ENCODE data around the gene CLCA2.

DNA sequence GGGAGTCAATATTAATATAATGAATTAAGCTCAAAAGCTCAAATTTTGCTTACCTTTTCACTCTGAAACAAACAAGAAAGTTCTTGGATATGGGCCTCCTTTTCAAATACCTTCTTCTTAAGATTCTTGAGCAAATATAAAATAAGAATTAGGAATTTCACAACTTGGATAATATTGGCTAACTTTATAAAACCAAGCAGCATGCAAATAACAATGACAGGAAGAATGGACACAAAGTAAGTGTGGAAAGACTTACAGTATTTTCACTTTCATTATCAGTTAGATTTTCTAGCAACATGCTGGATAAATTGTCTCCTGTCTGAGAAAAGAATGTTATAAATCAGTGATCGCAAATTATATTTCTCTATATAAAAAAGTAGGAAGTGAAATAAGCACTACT lies 41.1 kb upstream of the CLCA2 start:
- TF ChIP-seq, protein P1, sequence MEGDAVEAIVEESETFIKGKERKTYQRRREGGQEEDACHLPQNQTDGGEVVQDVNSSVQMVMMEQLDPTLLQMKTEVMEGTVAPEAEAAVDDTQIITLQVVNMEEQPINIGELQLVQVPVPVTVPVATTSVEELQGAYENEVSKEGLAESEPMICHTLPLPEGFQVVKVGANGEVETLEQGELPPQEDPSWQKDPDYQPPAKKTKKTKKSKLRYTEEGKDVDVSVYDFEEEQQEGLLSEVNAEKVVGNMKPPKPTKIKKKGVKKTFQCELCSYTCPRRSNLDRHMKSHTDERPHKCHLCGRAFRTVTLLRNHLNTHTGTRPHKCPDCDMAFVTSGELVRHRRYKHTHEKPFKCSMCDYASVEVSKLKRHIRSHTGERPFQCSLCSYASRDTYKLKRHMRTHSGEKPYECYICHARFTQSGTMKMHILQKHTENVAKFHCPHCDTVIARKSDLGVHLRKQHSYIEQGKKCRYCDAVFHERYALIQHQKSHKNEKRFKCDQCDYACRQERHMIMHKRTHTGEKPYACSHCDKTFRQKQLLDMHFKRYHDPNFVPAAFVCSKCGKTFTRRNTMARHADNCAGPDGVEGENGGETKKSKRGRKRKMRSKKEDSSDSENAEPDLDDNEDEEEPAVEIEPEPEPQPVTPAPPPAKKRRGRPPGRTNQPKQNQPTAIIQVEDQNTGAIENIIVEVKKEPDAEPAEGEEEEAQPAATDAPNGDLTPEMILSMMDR (IDR thresholded peaks at IDR 0.05; ENCODE audit: poor library complexity, severe bottlenecking): no peak
- TF ChIP-seq TAF1 (IDR thresholded peaks at IDR 0.05; ENCODE audit: low read depth) (no peak), RAD21 (conservative IDR thresholded peaks at IDR 0.05) (no peak), SMC3 (conservative IDR thresholded peaks at IDR 0.05; ENCODE audit: poor library complexity) (no peak), EZH2 (IDR thresholded peaks at IDR 0.05; ENCODE audit: borderline replicate concordance, insufficient read depth, low read length, poor library complexity, severe bottlenecking) (no peak)
- TF ChIP-seq, protein P2, sequence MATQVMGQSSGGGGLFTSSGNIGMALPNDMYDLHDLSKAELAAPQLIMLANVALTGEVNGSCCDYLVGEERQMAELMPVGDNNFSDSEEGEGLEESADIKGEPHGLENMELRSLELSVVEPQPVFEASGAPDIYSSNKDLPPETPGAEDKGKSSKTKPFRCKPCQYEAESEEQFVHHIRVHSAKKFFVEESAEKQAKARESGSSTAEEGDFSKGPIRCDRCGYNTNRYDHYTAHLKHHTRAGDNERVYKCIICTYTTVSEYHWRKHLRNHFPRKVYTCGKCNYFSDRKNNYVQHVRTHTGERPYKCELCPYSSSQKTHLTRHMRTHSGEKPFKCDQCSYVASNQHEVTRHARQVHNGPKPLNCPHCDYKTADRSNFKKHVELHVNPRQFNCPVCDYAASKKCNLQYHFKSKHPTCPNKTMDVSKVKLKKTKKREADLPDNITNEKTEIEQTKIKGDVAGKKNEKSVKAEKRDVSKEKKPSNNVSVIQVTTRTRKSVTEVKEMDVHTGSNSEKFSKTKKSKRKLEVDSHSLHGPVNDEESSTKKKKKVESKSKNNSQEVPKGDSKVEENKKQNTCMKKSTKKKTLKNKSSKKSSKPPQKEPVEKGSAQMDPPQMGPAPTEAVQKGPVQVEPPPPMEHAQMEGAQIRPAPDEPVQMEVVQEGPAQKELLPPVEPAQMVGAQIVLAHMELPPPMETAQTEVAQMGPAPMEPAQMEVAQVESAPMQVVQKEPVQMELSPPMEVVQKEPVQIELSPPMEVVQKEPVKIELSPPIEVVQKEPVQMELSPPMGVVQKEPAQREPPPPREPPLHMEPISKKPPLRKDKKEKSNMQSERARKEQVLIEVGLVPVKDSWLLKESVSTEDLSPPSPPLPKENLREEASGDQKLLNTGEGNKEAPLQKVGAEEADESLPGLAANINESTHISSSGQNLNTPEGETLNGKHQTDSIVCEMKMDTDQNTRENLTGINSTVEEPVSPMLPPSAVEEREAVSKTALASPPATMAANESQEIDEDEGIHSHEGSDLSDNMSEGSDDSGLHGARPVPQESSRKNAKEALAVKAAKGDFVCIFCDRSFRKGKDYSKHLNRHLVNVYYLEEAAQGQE (IDR thresholded peaks at IDR 0.05; ENCODE audit: borderline replicate concordance): no peak

Data from neural cell (in vitro differentiated cells).